ENCODE measurements around the gene CASP7. TPM values are rescaled to one million over a fixed set of nuclear protein-coding genes. Genes with fewer than 3 reads are reported as not detected.

CASP7 gene
- total and polyA plus RNA-seq, 2 donors (not counting 1 experiment from before 2014, with no cell fraction given): 5.7 to 23.9 TPM

- Histone ChIP-seq H3K27me3 (replicated peaks in 1 of 4; ENCODE audit: control extremely low read depth in 1 of 4, control insufficient read depth in 3 of 4, insufficient read depth in 4 of 4, low read length in 3 of 4) (no peaks in the 10 kb centered on the region), H2AFZ (ENCODE audit: insufficient read depth, low read depth, low read length, poor library complexity, severe bottlenecking) (no peak overlapping the region), H3K4me3 (ENCODE audit: control extremely low read depth in 1 of 5, extremely low read depth in 1 of 5, insufficient read depth in 1 of 5, low read depth in 2 of 5, low read length in 4 of 5) (no peak overlapping the region), H3K36me3 (replicated peaks in 1 of 2; ENCODE audit: control extremely low read depth in 1 of 2, control insufficient read depth in 1 of 2, extremely low read depth in 1 of 2, insufficient read depth in 2 of 2, low read length in 1 of 2) (peaks cover 13 to 24% of the 10 kb centered on the region in 2 experiments), H3K9ac (ENCODE audit: low read length) (no peak overlapping the region), H3K27ac (ENCODE audit: low read length in 2 of 2) (no peak overlapping the region), H3K9me3 (ENCODE audit: control extremely low read depth in 1 of 3, control insufficient read depth in 2 of 3, insufficient read depth in 1 of 3, low read length in 2 of 3) (peaks cover 13 to 44% (median 31%) of the 10 kb centered on the region in 3 donors), H4K20me1 (ENCODE audit: control insufficient read depth, insufficient read depth, low read length, poor library complexity, severe bottlenecking) (peaks cover 51% of the 10 kb centered on the region), H3K79me2 (ENCODE audit: control insufficient read depth, insufficient read depth, low read length) (peaks cover 86% of the 10 kb centered on the region), H3K4me1 (ENCODE audit: control insufficient read depth in 2 of 2, insufficient read depth in 2 of 2, low read length in 2 of 2) (no peaks in the 10 kb centered on the region), H3K4me2 (replicated peaks; ENCODE audit: low read depth, low read length, poor library complexity, severe bottlenecking) (no peak overlapping the region)
- Mint-ChIP-seq H3K27me3 (no peaks in the 10 kb centered on the region), H3K27ac (no peak overlapping the region), H3K4me3 (no peak overlapping the region), H3K9me3 (ENCODE audit: insufficient read depth) (peaks cover 20% of the 10 kb centered on the region), H3K4me1 (peaks cover 16% of the 10 kb centered on the region)
- ATAC-seq (ENCODE audit: low read depth) (no peak), DNase-seq (no peak)
- intact Hi-C loops (cut with micrococcal nuclease): no loop called here
- ChIA-PET CTCF (interaction anchor here (1.5 kb wide), 1 partner anchor 12 kb away, joined by 3 read pairs; no protein-coding TSS in a partner anchor), POLR2A (interaction anchor here (0.8 kb wide), 1 partner anchor 12 kb away, joined by 3 read pairs; no protein-coding TSS in a partner anchor)
- TF ChIP-seq CTCF (IDR thresholded peaks at IDR 0.05): no peak
- TF ChIP-seq EZH2 (IDR thresholded peaks at IDR 0.05; ENCODE audit: borderline replicate concordance, insufficient read depth, low read depth, low read length, poor library complexity, severe bottlenecking): no peak
- 75% methylated on average over 2 of the region's 2 CpGs for WGBS (ENCODE audit: insufficient coverage)
Measured at GRCh38 chr10:113691381-113691780, 11.7 kb downstream of the CASP7 start.

GRCh38 chr10:113692271-113692670 is 12.6 kb downstream of the CASP7 start:
- Histone ChIP-seq H3K79me2 (ENCODE audit: control insufficient read depth, insufficient read depth, low read length) (peaks cover 80% of the 10 kb centered on the region), H3K27ac (ENCODE audit: low read length in 2 of 2) (no peak overlapping the region), H4K20me1 (ENCODE audit: control insufficient read depth, insufficient read depth, low read length, poor library complexity, severe bottlenecking) (peaks cover 51% of the 10 kb centered on the region), H3K4me3 (ENCODE audit: control extremely low read depth in 1 of 5, extremely low read depth in 1 of 5, insufficient read depth in 1 of 5, low read depth in 2 of 5, low read length in 4 of 5) (no peak overlapping the region), H3K9ac (ENCODE audit: low read length) (no peak overlapping the region), H3K9me3 (ENCODE audit: control extremely low read depth in 1 of 3, control insufficient read depth in 2 of 3, insufficient read depth in 1 of 3, low read length in 2 of 3) (peaks cover 13 to 35% (median 31%) of the 10 kb centered on the region in 3 donors), H2AFZ (ENCODE audit: insufficient read depth, low read depth, low read length, poor library complexity, severe bottlenecking) (no peak overlapping the region), H3K4me2 (replicated peaks; ENCODE audit: low read depth, low read length, poor library complexity, severe bottlenecking) (no peak overlapping the region), H3K27me3 (replicated peaks in 1 of 4; ENCODE audit: control extremely low read depth in 1 of 4, control insufficient read depth in 3 of 4, insufficient read depth in 4 of 4, low read length in 3 of 4) (no peaks in the 10 kb centered on the region), H3K36me3 (replicated peaks in 1 of 2; ENCODE audit: control extremely low read depth in 1 of 2, control insufficient read depth in 1 of 2, extremely low read depth in 1 of 2, insufficient read depth in 2 of 2, low read length in 1 of 2) (peaks cover 13 to 27% of the 10 kb centered on the region in 2 experiments), H3K4me1 (ENCODE audit: control insufficient read depth in 2 of 2, insufficient read depth in 2 of 2, low read length in 2 of 2) (no peaks in the 10 kb centered on the region)
- ChIA-PET POLR2A (no interaction called here), CTCF (interaction anchor here (0.6 kb wide), 1 partner anchor 117 kb away, joined by 3 read pairs; no protein-coding TSS in a partner anchor)
- WGBS (ENCODE audit: insufficient coverage): 100% methylated on average over 3 of the region's 6 CpGs
- Mint-ChIP-seq H3K9me3 (ENCODE audit: insufficient read depth) (peaks cover 15% of the 10 kb centered on the region), H3K4me1 (peaks cover 16% of the 10 kb centered on the region), H3K4me3 (no peak overlapping the region), H3K27me3 (no peaks in the 10 kb centered on the region), H3K27ac (no peak overlapping the region)
- no peak for TF ChIP-seq CTCF (IDR thresholded peaks at IDR 0.05)
- no peak for TF ChIP-seq EZH2 (IDR thresholded peaks at IDR 0.05; ENCODE audit: borderline replicate concordance, insufficient read depth, low read depth, low read length, poor library complexity, severe bottlenecking)
- DNase-seq: no peak
- intact Hi-C loops (cut with micrococcal nuclease): no loop called here
- no peak for ATAC-seq (ENCODE audit: low read depth)

Data from B cell (primary cell).